H1 (cell line): Measurements from ENCODE around the gene EML5.

Experiments used
- ASH2L ChIP-seq: fragments of 200-600, 300-600 bp; sonication (generic); IDR thresholded peaks from one replicate; pipeline ENCODE4 v1.7.1; 2017; ENCODE audit warnings: low read length
- CTBP2 ChIP-seq: IDR thresholded peaks from 2 replicates; pipeline ENCODE4 v1.7.0; 2011; ENCODE audit warnings: borderline replicate concordance, mild to moderate bottlenecking, moderate library complexity, mixed read lengths, low read length; ENCODE audit not compliant: insufficient read depth, insufficient read length
- EGR1 ChIP-seq: IDR thresholded peaks from 2 replicates; pipeline ENCODE4 v1.6.1; 2011; ENCODE audit warnings: low read depth, low read length, borderline replicate concordance
- EZH2 ChIP-seq: fragments of 200-600 bp; sonication (generic); IDR thresholded peaks from 2 replicates; pipeline ENCODE4 v1.7.1; 2012; ENCODE audit warnings: low read depth, mild to moderate bottlenecking, moderate library complexity, low read length, inconsistent platforms; ENCODE audit not compliant: severe bottlenecking
- HDAC6 ChIP-seq: IDR thresholded peaks from one replicate; pipeline ENCODE4 v1.7.1; 2012; ENCODE audit warnings: low read depth, mild to moderate bottlenecking, inconsistent platforms, low read length, moderate library complexity
- KDM1A ChIP-seq: fragments of 200-600, 300-600 bp; sonication (generic); IDR thresholded peaks from 2 replicates; pipeline ENCODE4 v1.7.1; 2016; ENCODE audit warnings: mild to moderate bottlenecking, low read length, borderline replicate concordance
- MAFK ChIP-seq: IDR thresholded peaks from 2 replicates; pipeline ENCODE4 v1.6.1; 2012; ENCODE audit warnings: low read depth, mild to moderate bottlenecking, improper control_type of control experiment, low read length
- RAD21 ChIP-seq, 2 experiments: IDR thresholded peaks in 1 of 2; conservative IDR thresholded peaks in 1 of 2; 2 replicates each; pipeline ENCODE4 v1.6.1; 2011; ENCODE audit warnings: low read depth in 2 of 2, low read length in 2 of 2, improper control_type of control experiment in 1 of 2, inconsistent platforms in 1 of 2, mild to moderate bottlenecking in 1 of 2, moderate library complexity in 1 of 2
- RBBP5 ChIP-seq: IDR thresholded peaks from 2 replicates; pipeline ENCODE4 v1.7.1; 2012; ENCODE audit warnings: low read depth, mild to moderate bottlenecking, inconsistent platforms, low read length, moderate library complexity, borderline replicate concordance
- SIN3A ChIP-seq, 2 experiments: IDR thresholded peaks in 1 of 2; conservative IDR thresholded peaks in 1 of 2; 2 replicates each; pipeline ENCODE4 v1.6.1; 2011 to 2012; ENCODE audit warnings: low read length in 2 of 2, improper control_type of control experiment in 1 of 2, low read depth in 1 of 2, mild to moderate bottlenecking in 1 of 2
- TAF1 ChIP-seq: IDR thresholded peaks from 2 replicates; pipeline ENCODE4 v1.6.1; 2011; ENCODE audit warnings: mild to moderate bottlenecking, low read depth, low read length
- USF2 ChIP-seq: IDR thresholded peaks from 2 replicates; pipeline ENCODE4 v1.6.1; 2011; ENCODE audit warnings: low read length, improper control_type of control experiment
- TF ChIP-seq, protein P1 (sequence below), 3 experiments: IDR thresholded peaks; 1 replicate in 2 of 3; 2 replicates in 1 of 3; pipeline versions ENCODE4 v1.5.1 to v1.6.1; 2011; ENCODE audit warnings: low read length in 3 of 3, mild to moderate bottlenecking in 3 of 3, inconsistent platforms in 2 of 3, low read depth in 1 of 3, moderate library complexity in 1 of 3; ENCODE audit not compliant: insufficient read depth in 1 of 3; ENCODE audit errors: control extremely low read depth in 1 of 3
- TF ChIP-seq, protein P2 (sequence below): IDR thresholded peaks from 2 replicates; pipeline ENCODE4 v1.6.1; 2012; ENCODE audit warnings: inconsistent platforms

GRCh38 chr14:88628462-88628861 lies 164.3 kb downstream of the EML5 start:
- TF ChIP-seq MAFK (no peak), TAF1 (no peak), SIN3A (conservative IDR thresholded peaks at IDR 0.05 in 1 of 2, IDR thresholded peaks at IDR 0.05 in 1 of 2; ENCODE audit: low read depth in 1 of 2, low read length in 2 of 2) (no peak), EZH2 (no peak), USF2 (no peak), RBBP5 (no peak), ASH2L (no peak), HDAC6 (no peak), KDM1A (no peak), RAD21 (IDR thresholded peaks at IDR 0.05 in 1 of 2, conservative IDR thresholded peaks at IDR 0.05 in 1 of 2; ENCODE audit: low read depth in 2 of 2, low read length in 2 of 2) (no peak), EGR1 (no peak), CTBP2 (no peak)
- TF ChIP-seq, protein P1, sequence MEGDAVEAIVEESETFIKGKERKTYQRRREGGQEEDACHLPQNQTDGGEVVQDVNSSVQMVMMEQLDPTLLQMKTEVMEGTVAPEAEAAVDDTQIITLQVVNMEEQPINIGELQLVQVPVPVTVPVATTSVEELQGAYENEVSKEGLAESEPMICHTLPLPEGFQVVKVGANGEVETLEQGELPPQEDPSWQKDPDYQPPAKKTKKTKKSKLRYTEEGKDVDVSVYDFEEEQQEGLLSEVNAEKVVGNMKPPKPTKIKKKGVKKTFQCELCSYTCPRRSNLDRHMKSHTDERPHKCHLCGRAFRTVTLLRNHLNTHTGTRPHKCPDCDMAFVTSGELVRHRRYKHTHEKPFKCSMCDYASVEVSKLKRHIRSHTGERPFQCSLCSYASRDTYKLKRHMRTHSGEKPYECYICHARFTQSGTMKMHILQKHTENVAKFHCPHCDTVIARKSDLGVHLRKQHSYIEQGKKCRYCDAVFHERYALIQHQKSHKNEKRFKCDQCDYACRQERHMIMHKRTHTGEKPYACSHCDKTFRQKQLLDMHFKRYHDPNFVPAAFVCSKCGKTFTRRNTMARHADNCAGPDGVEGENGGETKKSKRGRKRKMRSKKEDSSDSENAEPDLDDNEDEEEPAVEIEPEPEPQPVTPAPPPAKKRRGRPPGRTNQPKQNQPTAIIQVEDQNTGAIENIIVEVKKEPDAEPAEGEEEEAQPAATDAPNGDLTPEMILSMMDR (IDR thresholded peaks at IDR 0.05; ENCODE audit: control extremely low read depth in 1 of 3, insufficient read depth in 1 of 3, low read depth in 1 of 3, low read length in 3 of 3): no peak
- TF ChIP-seq, protein P2, sequence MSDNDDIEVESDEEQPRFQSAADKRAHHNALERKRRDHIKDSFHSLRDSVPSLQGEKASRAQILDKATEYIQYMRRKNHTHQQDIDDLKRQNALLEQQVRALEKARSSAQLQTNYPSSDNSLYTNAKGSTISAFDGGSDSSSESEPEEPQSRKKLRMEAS: no peak
